Kidney epithelial cell (primary cell): ENCODE measurements around the gene MYH10. TPM values are rescaled to one million over a fixed set of nuclear protein-coding genes. Genes with fewer than 3 reads are reported as not detected.

Experiments
- DNase-seq: peaks from one replicate; pipeline ENCODE4 v3.0.0-alpha.2; 2010; ENCODE audit warnings: low read depth
- H3K27me3 ChIP-seq: 2 replicates; pipeline ENCODE4 v1.6.0; 2011; ENCODE audit warnings: low read length; ENCODE audit not compliant: control insufficient read depth, insufficient read depth
- H3K36me3 ChIP-seq: 2 replicates; pipeline ENCODE4 v1.5.1; 2011; ENCODE audit warnings: low read length; ENCODE audit not compliant: control insufficient read depth, insufficient read depth
- H3K4me3 ChIP-seq: 2 replicates; pipeline ENCODE4 v1.5.1; 2011; ENCODE audit warnings: low read depth, mild to moderate bottlenecking, control low read depth, low read length
- CTCF ChIP-seq: IDR thresholded peaks from 2 replicates; pipeline ENCODE4 v1.5.1; 2011; ENCODE audit warnings: mild to moderate bottlenecking, moderate library complexity, low read length, control low read depth, inconsistent platforms; ENCODE audit not compliant: insufficient read depth, poor library complexity, severe bottlenecking
- total RNA-seq: library from RNA; depleted of rRNA; stranded (reverse); fragments of >200 nt; gene quantifications from 2 replicates; pipeline ENCODE4 v1.2.3, GENCODE V29; 2015

The MYH10 gene
- total RNA-seq, 1 donor from 2014 or later, result 90.5 TPM

GRCh38 chr17:8468127-8468526 is 162.4 kb downstream of the MYH10 start:
- Histone ChIP-seq H3K27me3 (no peaks in the 10 kb centered on the region), H3K36me3 (no peaks in the 10 kb centered on the region), H3K4me3 (no peak overlapping the region)
- no peak for TF ChIP-seq CTCF
- DNase-seq, result no peak

GRCh38 chr17:8467527-8467926 is 163.0 kb downstream of the MYH10 start:
- no peak for TF ChIP-seq CTCF
- H3K27me3 ChIP-seq, result no peaks in the 10 kb centered on the region
- H3K36me3 ChIP-seq, result no peaks in the 10 kb centered on the region
- DNase-seq, result no peak
- H3K4me3 ChIP-seq, result no peak overlapping the region

DNA sequence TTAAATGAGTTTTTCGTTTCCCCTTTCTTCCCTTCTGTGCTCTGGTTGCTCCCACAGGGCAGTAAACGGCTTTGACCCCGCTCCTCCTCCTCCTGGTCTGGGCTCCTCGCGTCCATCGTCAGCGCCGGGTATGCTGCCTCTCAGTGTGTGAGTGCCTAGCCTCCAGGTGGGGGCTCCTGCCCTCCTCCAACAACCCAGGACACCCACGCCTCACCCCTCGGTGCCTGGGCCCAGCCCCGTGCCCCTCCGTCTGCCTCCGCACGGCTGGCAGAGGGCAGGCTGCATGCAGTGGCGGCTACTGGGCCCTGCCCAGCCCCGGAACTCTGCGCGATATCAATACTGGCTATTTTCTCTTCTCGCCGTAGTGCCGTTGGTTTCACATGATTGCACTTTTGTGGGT is 163.7 kb downstream of the MYH10 start:
- DNase-seq, result no peak
- no peak for TF ChIP-seq CTCF
- Histone ChIP-seq H3K4me3 (no peak overlapping the region), H3K36me3 (no peaks in the 10 kb centered on the region), H3K27me3 (no peaks in the 10 kb centered on the region)

DNA sequence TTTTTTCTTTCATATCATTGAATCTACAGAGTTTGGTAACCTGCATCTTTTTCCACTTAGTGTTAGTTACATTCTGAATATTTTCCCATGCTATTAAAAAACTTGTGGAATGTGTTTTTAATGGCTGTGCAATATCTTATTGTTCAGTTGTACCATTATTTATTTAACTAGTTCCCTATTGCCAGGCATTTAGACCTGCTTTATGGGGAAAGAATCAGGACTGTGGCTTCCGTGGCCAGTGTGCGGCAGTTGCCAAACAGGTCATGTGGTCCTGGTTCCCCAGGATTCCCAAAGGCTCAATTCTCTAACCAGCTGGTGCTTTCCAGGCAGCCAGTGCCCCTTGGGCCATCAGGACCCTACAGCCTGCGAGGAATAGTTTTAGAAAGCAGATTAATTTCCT is 164.1 kb downstream of the MYH10 start:
- H3K36me3 ChIP-seq, result no peaks in the 10 kb centered on the region
- no peak for TF ChIP-seq CTCF
- no peak overlapping the region for H3K4me3 ChIP-seq
- DNase-seq, result no peak
- no peaks in the 10 kb centered on the region for H3K27me3 ChIP-seq

- Histone ChIP-seq H3K27me3 (no peaks in the 10 kb centered on the region), H3K36me3 (no peaks in the 10 kb centered on the region), H3K4me3 (no peak overlapping the region)
- DNase-seq, result no peak
- no peak for TF ChIP-seq CTCF
Measured at GRCh38 chr17:8465759-8466158, 164.8 kb downstream of the MYH10 start.

DNA sequence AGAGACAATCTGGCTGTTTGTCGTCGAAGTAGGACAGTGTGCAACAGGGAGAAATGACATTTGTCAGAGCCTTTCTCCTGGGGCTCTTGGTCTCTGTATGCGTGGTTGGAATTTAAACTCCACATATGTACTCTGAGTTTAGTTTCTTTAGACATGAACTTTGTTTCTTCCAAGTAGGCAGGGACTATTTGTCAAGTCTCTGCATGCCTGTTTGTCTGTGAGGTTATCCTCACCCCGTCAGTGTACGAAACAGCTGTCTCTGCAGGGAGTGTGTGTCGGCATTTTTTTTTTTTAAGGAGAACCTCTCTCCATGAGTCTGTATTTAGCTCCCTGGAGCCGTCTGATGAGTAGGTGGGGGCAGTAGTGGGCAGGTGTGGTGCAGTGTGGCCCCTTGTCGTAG is 165.2 kb downstream of the MYH10 start:
- no peaks in the 10 kb centered on the region for H3K27me3 ChIP-seq
- H3K36me3 ChIP-seq, result no peaks in the 10 kb centered on the region
- TF ChIP-seq CTCF, result no peak
- no peak for DNase-seq
- no peak overlapping the region for H3K4me3 ChIP-seq
